Esophagus squamous epithelium (tissue), 5 donors: ENCODE results near the gene ANKRA2. TPM values are rescaled to one million over a fixed set of nuclear protein-coding genes. Genes with fewer than 3 reads are reported as not detected.

Experiments used
- DNase-seq: peaks from one replicate; lab custom pipeline; 2025; lab: John Stamatoyannopoulos, UW
- H3K27ac ChIP-seq, 4 donors: fragments of 200-600 bp; sonication (generic); one replicate each; pipeline ENCODE4 v1.5.1; 2016 to 2019; ENCODE audit warnings: mild to moderate bottlenecking in 1 of 4
- H3K27me3 ChIP-seq, 4 donors: fragments of 200-600 bp; sonication (generic); 1 replicate in 3 of 4; 2 replicates in 1 of 4; pipeline versions ENCODE4 v1.5.1 to v1.6.0; 2017 to 2021; ENCODE audit warnings: antibody characterized with exemption in 1 of 4
- H3K36me3 ChIP-seq, 3 donors: fragments of 200-600 bp; sonication (generic); one replicate each; pipeline ENCODE4 v1.5.1; 2016 to 2019
- H3K4me1 ChIP-seq, 3 donors: fragments of 200-600 bp; sonication (generic); one replicate each; pipeline ENCODE4 v1.5.1; 2017 to 2019
- H3K4me3 ChIP-seq, 4 donors: fragments of 200-600 bp; sonication (generic); 1 replicate in 3 of 4; 2 replicates in 1 of 4; pipeline ENCODE4 v1.5.1; 2016 to 2019; ENCODE audit warnings: mild to moderate bottlenecking in 2 of 4, moderate library complexity in 1 of 4
- H3K9me3 ChIP-seq, 3 donors: fragments of 200-600 bp; sonication (generic); one replicate each; pipeline ENCODE4 v1.5.1; 2016 to 2019
- CTCF ChIP-seq, 6 experiments: fragments of 450-650 bp in 4 of 6; fragments of 200-600 bp in 2 of 6; sonication (generic) in 2 of 6; IDR thresholded peaks; one replicate each; pipeline ENCODE4 v1.5.1; 2016 to 2019; ENCODE audit warnings: antibody characterized with exemption in 6 of 6, mild to moderate bottlenecking in 4 of 6, moderate library complexity in 4 of 6
- POLR2A ChIP-seq, 4 donors: fragments of 450-650 bp; IDR thresholded peaks; one replicate each; pipeline ENCODE4 v1.6.1; 2017; ENCODE audit warnings: antibody characterized with exemption in 4 of 4, mild to moderate bottlenecking in 4 of 4, moderate library complexity in 3 of 4
- WGBS, 2 donors: methylation state at CpG; one replicate each; pipeline ENCODE4 v1.1.5; 2018; 5-methylcytosine and 5-hydroxymethylcytosine counted together
- intact Hi-C: fragments of 100-400 bp; cut with DNase I; formaldehyde crosslinking; loops from one replicate; pipeline ENCODE4 v1.15.0; 2022
- total RNA-seq, 4 donors: library from RNA; depleted of rRNA; stranded (reverse); fragments of >200 nt; gene quantifications; one replicate each; pipeline ENCODE4 v1.1.0, GENCODE V29; 2016
- donor health status: DM: yes; HTN: yes; CAD: no.

Gene ANKRA2
- total RNA-seq, result 10 to 100 TPM in 3 of 4 donors, 1 to 10 TPM in 1; 7.1 to 35.3 (median 15.2) TPM

GRCh38 chr5:73565139-73565968 lies at the start of gene ANKRA2, which contains the start of gene UTP15:
Gene ANKRA2, minus strand, starts transcription at chr5:73565639. Its CDS starts 2,758 bp downstream, at chr5:73562881.
Gene UTP15, plus strand, starts transcription at chr5:73565743. Its CDS starts 1,602 bp downstream, at chr5:73567345.
- H3K4me1 ChIP-seq, result peaks cover 12 to 46% (median 26%) of the 10 kb centered on the region in 3 donors
- intact Hi-C loops, result no loop called here
- DNase-seq, result peak; percentile 97
- TF ChIP-seq CTCF (IDR thresholded peaks at IDR 0.05) (peak in 3 of 6 experiments; percentile 11 to 16 (median 14)), POLR2A (IDR thresholded peaks at IDR 0.05) (peak in 3 of 4 donors; percentile 34 to 71 (median 35))
- H3K9me3 ChIP-seq, result no peaks in the 10 kb centered on the region
- peak within 1 kb of the TSS; percentile 92 to 99 (median 96) for H3K27ac ChIP-seq
- H3K27me3 ChIP-seq, result no peaks in the 10 kb centered on the region
- WGBS, 2 donors, result 1% methylated on average over 32 to 37 of the region's 62 CpGs
- peaks cover 0 to 46% (median 6%) of the 10 kb centered on the region in 3 donors for H3K36me3 ChIP-seq
- H3K4me3 ChIP-seq, result peak within 1 kb of the TSS; percentile 68 to 96 (median 84)

GRCh38 chr5:73615085-73615484 lies 49.6 kb upstream of the ANKRA2 start:
- WGBS, 2 donors, result 27 to 34% methylated on average over 2 of the region's 2 CpGs
- H3K27ac ChIP-seq, result no peak overlapping the region
- no peak for DNase-seq
- H3K9me3 ChIP-seq, result no peaks in the 10 kb centered on the region
- H3K4me3 ChIP-seq, result no peak overlapping the region
- intact Hi-C loops, result no loop called here
- peaks cover 0 to 38% (median 0%) of the 10 kb centered on the region in 3 donors for H3K4me1 ChIP-seq
- H3K36me3 ChIP-seq, result no peaks in the 10 kb centered on the region
- no peak for TF ChIP-seq POLR2A (IDR thresholded peaks at IDR 0.05)
- no peak for TF ChIP-seq CTCF (IDR thresholded peaks at IDR 0.05)
- no peaks in the 10 kb centered on the region for H3K27me3 ChIP-seq

- Histone ChIP-seq H3K9me3 (no peaks in the 10 kb centered on the region), H3K4me1 (peaks cover 0 to 34% (median 0%) of the 10 kb centered on the region in 3 donors), H3K27me3 (no peaks in the 10 kb centered on the region), H3K36me3 (no peaks in the 10 kb centered on the region), H3K4me3 (no peak overlapping the region), H3K27ac (no peak overlapping the region)
- WGBS, 2 donors, result 11 to 28% methylated on average over 3 of the region's 3 CpGs
- TF ChIP-seq CTCF (IDR thresholded peaks at IDR 0.05) (no peak), POLR2A (IDR thresholded peaks at IDR 0.05) (no peak)
- DNase-seq, result no peak
- intact Hi-C loops, result no loop called here
These were observed 47.4 kb upstream of the ANKRA2 start for GRCh38 chr5:73612799-73613198.

GRCh38 chr5:73607228-73607627 lies 41.8 kb upstream of the ANKRA2 start:
- Histone ChIP-seq H3K4me1 (peaks cover 0 to 15% (median 3%) of the 10 kb centered on the region in 3 donors), H3K36me3 (no peaks in the 10 kb centered on the region), H3K27ac (no peak overlapping the region), H3K4me3 (no peak overlapping the region), H3K27me3 (no peaks in the 10 kb centered on the region), H3K9me3 (no peaks in the 10 kb centered on the region)
- intact Hi-C loops, result no loop called here
- no peak for DNase-seq
- TF ChIP-seq POLR2A (IDR thresholded peaks at IDR 0.05) (no peak), CTCF (IDR thresholded peaks at IDR 0.05) (no peak)

GRCh38 chr5:73606206-73606753 lies 40.8 kb upstream of the ANKRA2 start:
- WGBS, 2 donors, result 44 to 63% methylated on average over 3 of the region's 3 CpGs
- Histone ChIP-seq H3K4me3 (no peak overlapping the region), H3K36me3 (no peaks in the 10 kb centered on the region), H3K27me3 (no peaks in the 10 kb centered on the region), H3K9me3 (peaks cover 0 to 3% (median 0%) of the 10 kb centered on the region in 3 donors), H3K4me1 (peaks cover 0 to 15% (median 3%) of the 10 kb centered on the region in 3 donors), H3K27ac (no peak overlapping the region)
- DNase-seq, result no peak
- intact Hi-C loops, result no loop called here
- TF ChIP-seq POLR2A (IDR thresholded peaks at IDR 0.05), result no peak
